GM23248 (cell line): ENCODE results near the gene LPO.

ENCODE experiments used
- EZH2 ChIP-seq: fragments of 200-600 bp; sonication (generic); IDR thresholded peaks from 2 replicates; pipeline ENCODE4 v1.6.1; 2018; ENCODE audit warnings: antibody characterized with exemption, mild to moderate bottlenecking; ENCODE audit not compliant: insufficient read depth, poor library complexity, severe bottlenecking
- EZH2phosphoT487 ChIP-seq: fragments of 200-600 bp; sonication (generic); IDR thresholded peaks from 2 replicates; pipeline ENCODE4 v1.6.1; 2018; ENCODE audit warnings: antibody characterized with exemption, moderate library complexity, mild to moderate bottlenecking, low read depth; ENCODE audit not compliant: insufficient read depth

DNA sequence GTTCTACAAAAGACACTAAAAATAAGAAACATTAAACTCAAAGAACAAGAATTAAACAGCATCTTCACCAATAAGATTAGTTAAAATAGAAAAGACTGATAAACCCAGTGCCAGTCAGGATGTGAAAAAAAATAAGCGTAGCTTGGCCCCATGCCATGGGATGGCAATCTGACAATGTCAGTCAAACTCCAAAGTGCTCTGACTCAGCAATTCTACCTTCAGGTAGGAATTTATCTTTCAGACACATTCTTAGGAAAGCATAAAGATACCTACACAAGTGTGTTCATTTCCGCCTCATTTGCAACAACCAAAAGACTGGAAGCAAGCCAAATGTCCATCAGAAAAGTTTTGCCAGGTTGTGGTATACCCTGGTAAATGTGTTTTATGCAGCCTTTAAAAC lies 51.5 kb downstream of the LPO start:
- TF ChIP-seq EZH2 (no peak), EZH2phosphoT487 (no peak)
